ENCODE results near the gene PLAAT2. TPM values are rescaled to one million over a fixed set of nuclear protein-coding genes. Genes with fewer than 3 reads are reported as not detected.

PLAAT2 gene
- total and polyA plus RNA-seq, 9 of the 15 experiments (the other 6 are each of a cell fraction or from before 2014, with no cell fraction given): not detected

- TF ChIP-seq REST (IDR thresholded peaks at IDR 0.05; ENCODE audit: borderline replicate concordance) (peak; percentile 17; the same call in 1 of the 2 replicates), REST (CRISPR knock-in tag; IDR thresholded peaks at IDR 0.05; ENCODE audit: low read depth) (no peak), TFE3 (CRISPR knock-in tag; IDR thresholded peaks at IDR 0.05) (peak; percentile 91), ELF1 (tag; IDR thresholded peaks at IDR 0.05) (no peak), USF2 (CRISPR knock-in tag; IDR thresholded peaks at IDR 0.05) (peak; percentile 82)
Observed at GRCh38 chr11:63564056-63564774, 1.0 kb upstream of the PLAAT2 start (continued).

Measured in K562 (cell line).